PC-9 (cell line): ENCODE data around the gene SLC41A3. TPM values are rescaled to one million over a fixed set of nuclear protein-coding genes. Genes with fewer than 3 reads are reported as not detected.

Source experiments
- BruUV-seq: library from RNA; stranded (reverse); fragments of 400-500 nt; replicated peaks from 2 replicates; lab custom pipeline; 2021; lab: Mats Ljungman, UMichigan
- CTCF ChIA-PET: fragments of 300-600 bp; sonication (Branson Sonifier 250); formaldehyde crosslinking; loops from one replicate; lab custom pipeline; 2022; ENCODE audit warnings: antibody characterized with exemption; lab: Charles Lee
- POLR2A ChIA-PET: fragments of 300-600 bp; sonication (Branson Sonifier 250); formaldehyde crosslinking; loops from one replicate; lab custom pipeline; 2022; ENCODE audit warnings: antibody characterized with exemption; ENCODE audit not compliant: unreplicated experiment; lab: Charles Lee
- DNase-seq, 2 experiments: peaks; one replicate each; pipeline versions ENCODE4 v3.0.0 to v3.0.0-alpha.2; 2015 to 2022; ENCODE audit warnings: mixed read lengths in 1 of 2
- H2AFZ ChIP-seq: fragments of 200-600 bp; sonication (generic); 2 replicates; pipeline ENCODE4 v1.8.1; 2017; ENCODE audit warnings: antibody characterized with exemption
- H3F3A ChIP-seq: fragments of 200-600 bp; sonication (generic); 2 replicates; pipeline ENCODE4 v1.8.1; 2017; ENCODE audit warnings: antibody characterized with exemption, mild to moderate bottlenecking, low read depth; ENCODE audit not compliant: insufficient read depth
- H3K27ac ChIP-seq: fragments of 200-600 bp; sonication (generic); 2 replicates; pipeline ENCODE4 v1.6.1; 2016; ENCODE audit warnings: mixed run types
- H3K27me3 ChIP-seq: fragments of 200-600 bp; sonication (generic); 2 replicates; pipeline ENCODE4 v1.6.1; 2016; ENCODE audit warnings: low read depth, mixed run types; ENCODE audit not compliant: insufficient read depth
- H3K36me3 ChIP-seq: fragments of 200-600 bp; sonication (generic); 2 replicates; pipeline ENCODE4 v1.6.1; 2016; ENCODE audit warnings: low read depth, mixed run types
- H3K4me1 ChIP-seq: fragments of 200-600 bp; sonication (generic); replicated peaks from 2 replicates; pipeline ENCODE4 v1.6.1; 2016; ENCODE audit warnings: mixed run types; ENCODE audit not compliant: insufficient read depth
- H3K4me2 ChIP-seq: fragments of 200-600 bp; sonication (generic); 2 replicates; pipeline ENCODE4 v1.6.1; 2017; ENCODE audit warnings: mixed run types
- H3K4me3 ChIP-seq: fragments of 200-600 bp; sonication (generic); 2 replicates; pipeline ENCODE4 v1.6.1; 2016; ENCODE audit warnings: mixed run types
- H3K79me2 ChIP-seq: fragments of 200-600 bp; sonication (generic); 2 replicates; pipeline ENCODE4 v1.6.1; 2017; ENCODE audit warnings: low read depth, mixed run types
- H3K9me2 ChIP-seq: fragments of 200-600 bp; sonication (generic); 2 replicates; pipeline ENCODE4 v1.8.1; 2017; ENCODE audit warnings: mild to moderate bottlenecking; ENCODE audit not compliant: insufficient read depth
- H3K9me3 ChIP-seq: fragments of 200-600 bp; sonication (generic); 2 replicates; pipeline ENCODE4 v1.8.1; 2016; ENCODE audit warnings: low read depth; ENCODE audit not compliant: insufficient read depth
- H4K20me1 ChIP-seq: fragments of 200-600 bp; sonication (generic); 2 replicates; pipeline ENCODE4 v1.8.1; 2017; ENCODE audit not compliant: insufficient read depth
- EZH2 ChIP-seq: fragments of 200-600 bp; sonication (generic); IDR thresholded peaks from 2 replicates; pipeline ENCODE4 v1.8.0; 2017; ENCODE audit warnings: antibody characterized with exemption, low read depth
- intact Hi-C: fragments of 100-400 bp; cut with micrococcal nuclease; formaldehyde crosslinking; loops from one replicate; pipeline ENCODE4 v1.10.0; 2022; ENCODE audit not compliant: unreplicated experiment
- total RNA-seq: library from RNA; stranded (reverse); gene quantifications from 2 replicates; pipeline ENCODE4 v1.2.3, GENCODE V29; 2021
- TF ChIP-seq, protein P1 (sequence below): fragments of 200-600 bp; sonication (generic); conservative IDR thresholded peaks from 2 replicates; pipeline ENCODE4 v1.6.1; 2017; ENCODE audit warnings: mixed run types, antibody characterized with exemption, mild to moderate bottlenecking, moderate library complexity

The SLC41A3 gene
- total RNA-seq, 1 experiment from 2014 or later = 67.0 TPM

DNA sequence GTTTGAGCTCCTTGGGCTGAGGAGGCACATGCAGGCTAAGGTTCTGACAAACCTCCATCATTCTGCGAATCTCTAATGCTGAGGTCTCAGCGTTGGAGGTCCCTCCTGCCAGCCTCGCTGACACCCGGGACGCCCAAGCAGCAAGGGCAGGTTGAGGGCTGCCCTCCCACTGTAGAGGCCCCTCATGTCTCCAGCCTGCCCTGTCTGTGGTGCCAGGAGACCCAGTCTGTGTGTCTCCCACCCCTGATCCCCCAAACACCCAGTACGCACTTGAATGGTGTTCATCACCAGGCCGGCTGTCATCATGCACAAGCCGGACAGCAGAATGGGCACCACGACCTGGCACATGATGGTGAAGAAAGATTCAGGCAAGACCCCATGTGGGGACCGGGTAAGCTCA is 27.8 kb downstream of the SLC41A3 start:
- no peak for DNase-seq
- POLR2A ChIA-PET = no interaction called here
- intact Hi-C loops = no loop called here
- no peaks in the 10 kb centered on the region for H3K27me3 ChIP-seq
- no peak overlapping the region for H3K27ac ChIP-seq
- no TSS peak for BruUV-seq
- CTCF ChIA-PET = interaction anchor here (0.6 kb wide), 1 partner anchor 23 kb away, joined by 3 read pairs; no protein-coding TSS in a partner anchor
- H2AFZ ChIP-seq = no peak overlapping the region
- H3K9me2 ChIP-seq = no peaks in the 10 kb centered on the region
- TF ChIP-seq, protein P1, sequence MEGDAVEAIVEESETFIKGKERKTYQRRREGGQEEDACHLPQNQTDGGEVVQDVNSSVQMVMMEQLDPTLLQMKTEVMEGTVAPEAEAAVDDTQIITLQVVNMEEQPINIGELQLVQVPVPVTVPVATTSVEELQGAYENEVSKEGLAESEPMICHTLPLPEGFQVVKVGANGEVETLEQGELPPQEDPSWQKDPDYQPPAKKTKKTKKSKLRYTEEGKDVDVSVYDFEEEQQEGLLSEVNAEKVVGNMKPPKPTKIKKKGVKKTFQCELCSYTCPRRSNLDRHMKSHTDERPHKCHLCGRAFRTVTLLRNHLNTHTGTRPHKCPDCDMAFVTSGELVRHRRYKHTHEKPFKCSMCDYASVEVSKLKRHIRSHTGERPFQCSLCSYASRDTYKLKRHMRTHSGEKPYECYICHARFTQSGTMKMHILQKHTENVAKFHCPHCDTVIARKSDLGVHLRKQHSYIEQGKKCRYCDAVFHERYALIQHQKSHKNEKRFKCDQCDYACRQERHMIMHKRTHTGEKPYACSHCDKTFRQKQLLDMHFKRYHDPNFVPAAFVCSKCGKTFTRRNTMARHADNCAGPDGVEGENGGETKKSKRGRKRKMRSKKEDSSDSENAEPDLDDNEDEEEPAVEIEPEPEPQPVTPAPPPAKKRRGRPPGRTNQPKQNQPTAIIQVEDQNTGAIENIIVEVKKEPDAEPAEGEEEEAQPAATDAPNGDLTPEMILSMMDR = no peak
- no peak overlapping the region for H3K4me2 ChIP-seq
- no peak overlapping the region for H3K4me3 ChIP-seq
- H3K4me1 ChIP-seq = peaks cover 9% of the 10 kb centered on the region; the same call in 1 of the 2 replicates
- no peaks in the 10 kb centered on the region for H3F3A ChIP-seq
- H3K79me2 ChIP-seq = no peaks in the 10 kb centered on the region
- H4K20me1 ChIP-seq = no peaks in the 10 kb centered on the region
- no peaks in the 10 kb centered on the region for H3K9me3 ChIP-seq
- H3K36me3 ChIP-seq = no peaks in the 10 kb centered on the region

DNA sequence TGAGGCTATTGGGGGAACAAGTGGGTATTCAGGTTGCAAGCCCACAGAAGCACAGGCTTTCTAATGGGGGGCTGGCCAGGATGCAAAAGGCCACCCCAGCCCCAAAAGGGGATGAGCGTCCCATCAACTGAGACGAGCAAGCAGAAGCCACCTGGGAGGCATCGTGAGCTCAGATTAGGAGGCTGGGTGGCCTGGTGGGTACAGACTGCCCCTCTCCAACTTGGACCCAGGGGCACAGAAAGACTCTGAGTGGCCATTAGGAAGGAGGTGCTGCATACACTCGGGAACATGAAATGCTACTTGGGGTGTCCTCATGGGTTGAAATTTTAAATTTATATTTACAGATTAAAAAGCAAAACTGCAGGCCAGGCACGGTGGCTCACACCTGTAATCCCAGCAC is 29.1 kb downstream of the SLC41A3 start:
- H3K36me3 ChIP-seq = no peaks in the 10 kb centered on the region
- H3F3A ChIP-seq = no peaks in the 10 kb centered on the region
- H3K9me2 ChIP-seq = no peaks in the 10 kb centered on the region
- POLR2A ChIA-PET = no interaction called here
- peaks cover 9% of the 10 kb centered on the region; the same call in 1 of the 2 replicates for H3K4me1 ChIP-seq
- H3K4me2 ChIP-seq = no peak overlapping the region
- no peak for DNase-seq
- no peaks in the 10 kb centered on the region for H3K27me3 ChIP-seq
- no peaks in the 10 kb centered on the region for H3K79me2 ChIP-seq
- no peak for TF ChIP-seq EZH2
- TF ChIP-seq, protein P1 = no peak
- H3K9me3 ChIP-seq = no peaks in the 10 kb centered on the region
- CTCF ChIA-PET = no interaction called here
- intact Hi-C loops = no loop called here
- BruUV-seq = no TSS peak
- no peak overlapping the region for H3K27ac ChIP-seq
- no peaks in the 10 kb centered on the region for H4K20me1 ChIP-seq
- no peak overlapping the region for H3K4me3 ChIP-seq
- H2AFZ ChIP-seq = no peak overlapping the region

DNA sequence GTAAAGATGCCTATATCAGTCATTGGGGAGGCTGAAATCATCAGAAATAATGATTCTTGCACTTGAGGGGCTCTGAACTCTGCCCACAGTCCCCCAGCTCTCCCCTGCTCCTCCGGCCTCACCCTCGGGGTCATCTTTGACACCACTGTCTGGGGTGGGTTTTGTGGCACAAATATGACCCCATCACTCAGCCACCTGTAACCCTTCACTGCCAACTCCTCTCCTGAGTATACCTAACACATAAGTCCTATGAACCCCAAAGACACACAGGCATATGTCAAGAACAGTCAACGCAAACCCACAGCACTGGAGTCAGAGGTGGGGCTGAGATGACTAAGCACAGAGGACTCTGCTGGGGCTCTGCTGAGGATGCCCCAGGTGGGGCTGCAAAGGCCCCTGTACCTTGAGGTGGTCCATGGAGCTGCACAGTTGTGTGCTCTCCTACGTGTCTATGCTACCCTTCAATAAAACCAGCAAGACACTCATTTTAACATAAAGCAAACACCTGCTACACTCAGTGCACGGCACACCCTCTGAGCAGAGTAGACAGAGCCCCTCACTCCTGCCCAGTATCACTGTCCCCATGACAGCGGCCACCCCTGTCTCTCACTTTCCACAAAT is 29.9 kb downstream of the SLC41A3 start:
- Histone ChIP-seq H3K79me2 (no peaks in the 10 kb centered on the region), H3K27me3 (no peaks in the 10 kb centered on the region), H2AFZ (no peak overlapping the region), H3K4me2 (no peak overlapping the region), H3K9me3 (no peaks in the 10 kb centered on the region), H3K36me3 (no peaks in the 10 kb centered on the region), H4K20me1 (no peaks in the 10 kb centered on the region), H3K4me3 (no peak overlapping the region), H3K27ac (no peak overlapping the region), H3K9me2 (no peaks in the 10 kb centered on the region), H3K4me1 (peaks cover 9% of the 10 kb centered on the region; the same call in 1 of the 2 replicates), H3F3A (no peaks in the 10 kb centered on the region)
- no TSS peak for BruUV-seq
- TF ChIP-seq EZH2 = no peak
- TF ChIP-seq, protein P1 = no peak
- POLR2A ChIA-PET = no interaction called here
- DNase-seq = no peak
- intact Hi-C loops = no loop called here
- CTCF ChIA-PET = no interaction called here
